ENCODE measurements around the gene MRGPRF.

Gene MRGPRF

GRCh38 chr11:69053169-69053477 lies 40.1 kb upstream of the MRGPRF start:
- TF ChIP-seq TAF1 (IDR thresholded peaks at IDR 0.05; ENCODE audit: borderline replicate concordance, insufficient read depth, low read length) (no peak), FOXP2 (optimal IDR thresholded peaks at IDR 0.05; ENCODE audit: borderline replicate concordance, extremely low read depth, extremely low read length, insufficient read depth) (no peak), POLR2AphosphoS5 (IDR thresholded peaks at IDR 0.05; ENCODE audit: low read depth, low read length) (no peak), SIN3A (IDR thresholded peaks at IDR 0.05; ENCODE audit: borderline replicate concordance, insufficient read depth, low read length) (no peak), REST (IDR thresholded peaks at IDR 0.05; ENCODE audit: insufficient read depth in 1 of 2, low read depth in 2 of 2, low read length in 2 of 2) (no peak)

GRCh38 chr11:69052343-69053168 lies 39.5 kb upstream of the MRGPRF start:
- TF ChIP-seq POLR2AphosphoS5 (IDR thresholded peaks at IDR 0.05; ENCODE audit: low read depth, low read length) (no peak), FOXP2 (optimal IDR thresholded peaks at IDR 0.05; ENCODE audit: borderline replicate concordance, extremely low read depth, extremely low read length, insufficient read depth) (no peak), SIN3A (IDR thresholded peaks at IDR 0.05; ENCODE audit: borderline replicate concordance, insufficient read depth, low read length) (no peak), TAF1 (IDR thresholded peaks at IDR 0.05; ENCODE audit: borderline replicate concordance, insufficient read depth, low read length) (no peak), REST (IDR thresholded peaks at IDR 0.05; ENCODE audit: insufficient read depth in 1 of 2, low read depth in 2 of 2, low read length in 2 of 2) (no peak)

GRCh38 chr11:69051381-69052342 lies 38.6 kb upstream of the MRGPRF start:
- TF ChIP-seq POLR2AphosphoS5 (IDR thresholded peaks at IDR 0.05; ENCODE audit: low read depth, low read length) (no peak), TAF1 (IDR thresholded peaks at IDR 0.05; ENCODE audit: borderline replicate concordance, insufficient read depth, low read length) (no peak), REST (IDR thresholded peaks at IDR 0.05; ENCODE audit: insufficient read depth in 1 of 2, low read depth in 2 of 2, low read length in 2 of 2) (no peak), FOXP2 (optimal IDR thresholded peaks at IDR 0.05; ENCODE audit: borderline replicate concordance, extremely low read depth, extremely low read length, insufficient read depth) (no peak)

GRCh38 chr11:69050592-69051380 lies 37.7 kb upstream of the MRGPRF start:
- TF ChIP-seq TAF1 (IDR thresholded peaks at IDR 0.05; ENCODE audit: borderline replicate concordance, insufficient read depth, low read length) (no peak), FOXP2 (optimal IDR thresholded peaks at IDR 0.05; ENCODE audit: borderline replicate concordance, extremely low read depth, extremely low read length, insufficient read depth) (no peak), POLR2AphosphoS5 (IDR thresholded peaks at IDR 0.05; ENCODE audit: low read depth, low read length) (no peak), REST (IDR thresholded peaks at IDR 0.05; ENCODE audit: insufficient read depth in 1 of 2, low read depth in 2 of 2, low read length in 2 of 2) (no peak), SIN3A (IDR thresholded peaks at IDR 0.05; ENCODE audit: borderline replicate concordance, insufficient read depth, low read length) (no peak)

All from PFSK-1 (cell line).